PC-3 (cell line): Measurements from ENCODE around the gene ESF1. TPM values are rescaled to one million over a fixed set of nuclear protein-coding genes. Genes with fewer than 3 reads are reported as not detected.

Source experiments
- ATAC-seq: fragments of 200-7000 bp; cut with Tn5 transposase; 2 replicates; pipeline ENCODE4 v1.9.1; 2020; ENCODE audit warnings: mild to moderate bottlenecking, moderate library complexity
- BruUV-seq: library from RNA; stranded (reverse); fragments of 400-500 nt; replicated peaks from 2 replicates; lab custom pipeline; 2021; lab: Mats Ljungman, UMichigan
- CTCF ChIA-PET: fragments of 300-600 bp; sonication (Branson Sonifier 250); formaldehyde crosslinking; loops from one replicate; lab custom pipeline; 2022; ENCODE audit warnings: antibody characterized with exemption; lab: Charles Lee
- POLR2A ChIA-PET: fragments of 300-600 bp; sonication (Branson Sonifier 250); formaldehyde crosslinking; loops from one replicate; lab custom pipeline; 2022; ENCODE audit warnings: antibody characterized with exemption; ENCODE audit not compliant: unreplicated experiment; lab: Charles Lee
- DNase-seq: peaks from one replicate; pipeline ENCODE4 v3.0.0-alpha.2; 2015
- H2AFZ ChIP-seq: fragments of 300-600 bp; sonication (generic); 2 replicates; pipeline ENCODE4 v1.6.0; 2016; ENCODE audit warnings: antibody characterized with exemption, low read length
- H3F3A ChIP-seq: fragments of 300-600 bp; sonication (generic); one replicate; pipeline ENCODE4 v1.6.0; 2017; ENCODE audit warnings: antibody characterized with exemption, low read length, control low read depth, mild to moderate bottlenecking; ENCODE audit not compliant: unreplicated experiment
- H3K27ac ChIP-seq: fragments of 300-600 bp; sonication (generic); 2 replicates; pipeline ENCODE4 v1.5.1; 2016; ENCODE audit warnings: mild to moderate bottlenecking, low read length
- H3K27me3 ChIP-seq: fragments of 300-600 bp; sonication (generic); 2 replicates; pipeline ENCODE4 v1.6.1; 2016; ENCODE audit warnings: low read length, mixed read lengths
- H3K36me3 ChIP-seq: fragments of 300-600 bp; sonication (generic); 2 replicates; pipeline ENCODE4 v1.6.1; 2016; ENCODE audit warnings: low read depth, mixed run types, low read length, mixed read lengths
- H3K4me1 ChIP-seq: fragments of 300-600 bp; sonication (generic); 2 replicates; pipeline ENCODE4 v1.5.1; 2016; ENCODE audit warnings: low read length; ENCODE audit not compliant: insufficient read depth
- H3K4me2 ChIP-seq: fragments of 300-600 bp; sonication (generic); 2 replicates; pipeline ENCODE4 v1.6.0; 2016; ENCODE audit warnings: low read length
- H3K4me3 ChIP-seq: fragments of 300-600 bp; sonication (generic); 2 replicates; pipeline ENCODE4 v1.5.1; 2016; ENCODE audit warnings: mild to moderate bottlenecking, low read length, mixed read lengths
- H3K79me2 ChIP-seq: fragments of 300-600 bp; sonication (generic); 2 replicates; pipeline ENCODE4 v1.6.1; 2017; ENCODE audit warnings: low read length, mixed read lengths
- H3K9ac ChIP-seq: fragments of 300-600 bp; sonication (generic); 2 replicates; pipeline ENCODE4 v1.6.0; 2016; ENCODE audit warnings: mild to moderate bottlenecking, low read length
- H3K9me2 ChIP-seq: fragments of 300-600 bp; sonication (generic); replicated peaks from 2 replicates; pipeline ENCODE4 v1.6.1; 2016; ENCODE audit warnings: mixed run types, low read length, mixed read lengths
- H3K9me3 ChIP-seq: fragments of 300-600 bp; sonication (generic); 2 replicates; pipeline ENCODE4 v1.6.1; 2016; ENCODE audit warnings: low read length, mixed read lengths
- H4K20me1 ChIP-seq: fragments of 300-600 bp; sonication (generic); 2 replicates; pipeline ENCODE4 v1.6.1; 2016; ENCODE audit warnings: low read length, mixed read lengths
- CTCF ChIP-seq: fragments of 300-600 bp; sonication (generic); conservative IDR thresholded peaks from 2 replicates; pipeline ENCODE4 v1.5.1; 2017; ENCODE audit warnings: antibody characterized with exemption, low read depth, mild to moderate bottlenecking, low read length
- EZH2 ChIP-seq: fragments of 300-600 bp; sonication (generic); IDR thresholded peaks from one replicate; pipeline ENCODE4 v1.6.1; 2017; ENCODE audit warnings: antibody characterized with exemption, mild to moderate bottlenecking, low read length; ENCODE audit not compliant: unreplicated experiment
- EZH2phosphoT487 ChIP-seq: fragments of 300-600 bp; sonication (generic); IDR thresholded peaks from 2 replicates; pipeline ENCODE4 v1.6.1; 2018; ENCODE audit warnings: mild to moderate bottlenecking, antibody characterized with exemption, low read length, borderline replicate concordance
- intact Hi-C: fragments of 100-400 bp; cut with micrococcal nuclease; formaldehyde crosslinking; loops from 2 replicates; pipeline ENCODE4 v1.9.0; 2023
- total RNA-seq: library from RNA; depleted of rRNA; stranded (reverse); fragments of >200 nt; gene quantifications from 2 replicates; pipeline ENCODE4 v1.2.3, GENCODE V29; 2014

ESF1 gene
- total RNA-seq, 1 experiment from 2014 or later = 13.7 TPM

DNA sequence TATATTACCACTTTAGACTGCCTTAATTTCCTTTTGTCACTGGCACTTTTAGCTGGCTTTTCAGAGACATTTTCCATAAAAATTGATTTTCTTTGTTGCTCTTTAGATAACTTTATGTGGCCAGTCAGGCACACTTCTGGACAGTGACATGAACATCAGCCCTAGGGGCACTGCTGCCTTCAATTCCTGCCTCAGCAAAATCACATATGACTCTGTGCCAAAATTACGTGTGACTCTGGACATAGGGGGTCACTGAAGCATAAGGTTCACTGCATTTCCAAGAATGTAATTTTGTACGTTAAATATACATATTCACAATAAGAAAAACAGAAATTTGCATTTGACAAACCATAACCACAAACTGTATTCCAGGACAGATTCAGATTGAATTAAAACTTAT, 66.5 kb downstream of the ESF1 start:
- no TSS peak for BruUV-seq
- intact Hi-C loops = no loop called here
- no peaks in the 10 kb centered on the region for H3K4me1 ChIP-seq
- H3K27me3 ChIP-seq = no peaks in the 10 kb centered on the region
- no peak overlapping the region for H3K9ac ChIP-seq
- H2AFZ ChIP-seq = no peak overlapping the region
- no peak for DNase-seq
- H3F3A ChIP-seq = no peaks in the 10 kb centered on the region
- ATAC-seq = no peak
- CTCF ChIA-PET = no interaction called here
- no peak overlapping the region for H3K4me3 ChIP-seq
- no peaks in the 10 kb centered on the region for H3K9me3 ChIP-seq
- peaks cover 52% of the 10 kb centered on the region for H3K36me3 ChIP-seq
- no peak overlapping the region for H3K4me2 ChIP-seq
- no peaks in the 10 kb centered on the region for H3K9me2 ChIP-seq
- no peak overlapping the region for H3K27ac ChIP-seq
- POLR2A ChIA-PET = no interaction called here
- TF ChIP-seq EZH2phosphoT487 (no peak), CTCF (no peak), EZH2 (no peak)
- no peaks in the 10 kb centered on the region for H3K79me2 ChIP-seq
- H4K20me1 ChIP-seq = no peaks in the 10 kb centered on the region

- no peak overlapping the region for H3K4me3 ChIP-seq
- DNase-seq = no peak
- ChIA-PET POLR2A (no interaction called here), CTCF (no interaction called here)
- peaks cover 52% of the 10 kb centered on the region for H3K36me3 ChIP-seq
- H4K20me1 ChIP-seq = no peaks in the 10 kb centered on the region
- H3K4me2 ChIP-seq = no peak overlapping the region
- intact Hi-C loops = no loop called here
- no peak for ATAC-seq
- no peaks in the 10 kb centered on the region for H3K27me3 ChIP-seq
- no peaks in the 10 kb centered on the region for H3K4me1 ChIP-seq
- TF ChIP-seq EZH2phosphoT487 (no peak), CTCF (no peak), EZH2 (no peak)
- no peak overlapping the region for H2AFZ ChIP-seq
- no TSS peak for BruUV-seq
- no peak overlapping the region for H3K27ac ChIP-seq
- no peaks in the 10 kb centered on the region for H3K79me2 ChIP-seq
- H3K9ac ChIP-seq = no peak overlapping the region
- no peaks in the 10 kb centered on the region for H3K9me3 ChIP-seq
- H3F3A ChIP-seq = no peaks in the 10 kb centered on the region
- H3K9me2 ChIP-seq = no peaks in the 10 kb centered on the region
Measured at GRCh38 chr20:13717631-13718044, 67.1 kb downstream of the ESF1 start.

- DNase-seq (no peak), ATAC-seq (no peak)
- Histone ChIP-seq H3K9ac (no peak overlapping the region), H3K27me3 (no peaks in the 10 kb centered on the region), H3K36me3 (peaks cover 48% of the 10 kb centered on the region), H3K9me2 (no peaks in the 10 kb centered on the region), H4K20me1 (no peaks in the 10 kb centered on the region), H3F3A (no peaks in the 10 kb centered on the region), H3K4me1 (no peaks in the 10 kb centered on the region), H3K4me2 (no peak overlapping the region), H3K4me3 (no peak overlapping the region), H2AFZ (no peak overlapping the region), H3K79me2 (no peaks in the 10 kb centered on the region), H3K27ac (no peak overlapping the region), H3K9me3 (no peaks in the 10 kb centered on the region)
- CTCF ChIA-PET = no interaction called here
- intact Hi-C loops = no loop called here
- BruUV-seq = no TSS peak
- POLR2A ChIA-PET = no interaction called here
- TF ChIP-seq EZH2 (no peak), CTCF (no peak), EZH2phosphoT487 (no peak)
Measured at GRCh38 chr20:13715171-13715570, 69.5 kb downstream of the ESF1 start.
